Measurements from ENCODE around the gene SPDYE17. TPM values are rescaled to one million over a fixed set of nuclear protein-coding genes. Genes with fewer than 3 reads are reported as not detected.
"Not testable (repeated sequence)": the region's sequence is repeated elsewhere in the genome, so short reads cannot be mapped to it uniquely, and the experiment has no call there.

The SPDYE17 gene
- polyA plus RNA-seq, 3 donors = not detected

- H3K9me3 ChIP-seq (replicated peaks in 1 of 2; ENCODE audit: control insufficient read depth in 1 of 2, insufficient read depth in 1 of 2, low read length in 2 of 2); H3K27me3 ChIP-seq (ENCODE audit: control insufficient read depth in 2 of 2, insufficient read depth in 2 of 2, low read length in 2 of 2); H3K79me2 ChIP-seq (ENCODE audit: insufficient read depth, low read length); H3K27ac ChIP-seq (ENCODE audit: low read depth in 1 of 2, low read length in 2 of 2); H3K36me3 ChIP-seq (replicated peaks in 1 of 2; ENCODE audit: control insufficient read depth in 1 of 2, insufficient read depth in 2 of 2, low read length in 2 of 2); H4K20me1 ChIP-seq (ENCODE audit: insufficient read depth, low read length); H3K9ac ChIP-seq (ENCODE audit: insufficient read depth, low read length, poor library complexity, severe bottlenecking); H3K27me3 Mint-ChIP-seq (ENCODE audit: low read depth in 3 of 3); DNase-seq; H3K4me1 ChIP-seq (ENCODE audit: control insufficient read depth in 1 of 2, insufficient read depth in 2 of 2, low read length in 2 of 2); H2AFZ ChIP-seq (ENCODE audit: insufficient read depth, low read depth, low read length, poor library complexity, severe bottlenecking); intact Hi-C loops (cut with micrococcal nuclease); H3K4me3 Mint-ChIP-seq; H3K4me1 Mint-ChIP-seq; H3K9me3 Mint-ChIP-seq; H3K27ac Mint-ChIP-seq; H3K4me2 ChIP-seq (replicated peaks; ENCODE audit: extremely low read depth, low read length, poor library complexity, severe bottlenecking); H3K4me3 ChIP-seq (replicated peaks in 1 of 3; ENCODE audit: low read depth in 2 of 3, low read length in 3 of 3): not testable (repeated sequence)
- H3K36me3 Mint-ChIP-seq = peaks cover 1 to 17% of the 10 kb centered on the region in 2 donors
- WGBS (ENCODE audit: insufficient coverage) = no CpG with 5 or more reads among the region's 5 CpGs
These were observed 44.9 kb upstream of the SPDYE17 start for GRCh38 chr7:77077060-77077459.

GRCh38 chr7:77074786-77075396 lies 42.7 kb upstream of the SPDYE17 start:
- H3K9me3 Mint-ChIP-seq; H3K4me3 Mint-ChIP-seq; H3K9me3 ChIP-seq (replicated peaks in 1 of 2; ENCODE audit: control insufficient read depth in 1 of 2, insufficient read depth in 1 of 2, low read length in 2 of 2); H3K27me3 Mint-ChIP-seq (ENCODE audit: low read depth in 3 of 3); H3K4me3 ChIP-seq (replicated peaks in 1 of 3; ENCODE audit: low read depth in 2 of 3, low read length in 3 of 3); H3K4me1 Mint-ChIP-seq; H3K4me1 ChIP-seq (ENCODE audit: control insufficient read depth in 1 of 2, insufficient read depth in 2 of 2, low read length in 2 of 2); H3K4me2 ChIP-seq (replicated peaks; ENCODE audit: extremely low read depth, low read length, poor library complexity, severe bottlenecking); H3K27me3 ChIP-seq (ENCODE audit: control insufficient read depth in 2 of 2, insufficient read depth in 2 of 2, low read length in 2 of 2); H3K27ac Mint-ChIP-seq; H3K27ac ChIP-seq (ENCODE audit: low read depth in 1 of 2, low read length in 2 of 2); H3K36me3 ChIP-seq (replicated peaks in 1 of 2; ENCODE audit: control insufficient read depth in 1 of 2, insufficient read depth in 2 of 2, low read length in 2 of 2); H3K79me2 ChIP-seq (ENCODE audit: insufficient read depth, low read length); H2AFZ ChIP-seq (ENCODE audit: insufficient read depth, low read depth, low read length, poor library complexity, severe bottlenecking); DNase-seq; H4K20me1 ChIP-seq (ENCODE audit: insufficient read depth, low read length); intact Hi-C loops (cut with micrococcal nuclease); H3K9ac ChIP-seq (ENCODE audit: insufficient read depth, low read length, poor library complexity, severe bottlenecking): not testable (repeated sequence)
- WGBS (ENCODE audit: insufficient coverage) = no CpG with 5 or more reads among the region's 6 CpGs
- peaks cover 20 to 28% of the 10 kb centered on the region in 2 donors for H3K36me3 Mint-ChIP-seq

- DNase-seq = not testable (repeated sequence)
These were observed 38.9 kb upstream of the SPDYE17 start for GRCh38 chr7:77071108-77071507.

GRCh38 chr7:77065869-77066268 lies 33.7 kb upstream of the SPDYE17 start:
- H4K20me1 ChIP-seq (ENCODE audit: insufficient read depth, low read length); H3K27ac Mint-ChIP-seq; H3K79me2 ChIP-seq (ENCODE audit: insufficient read depth, low read length); DNase-seq; H3K36me3 ChIP-seq (replicated peaks in 1 of 2; ENCODE audit: control insufficient read depth in 1 of 2, insufficient read depth in 2 of 2, low read length in 2 of 2); H2AFZ ChIP-seq (ENCODE audit: insufficient read depth, low read depth, low read length, poor library complexity, severe bottlenecking); H3K27me3 ChIP-seq (ENCODE audit: control insufficient read depth in 2 of 2, insufficient read depth in 2 of 2, low read length in 2 of 2); H3K4me1 Mint-ChIP-seq; intact Hi-C loops (cut with micrococcal nuclease); H3K4me2 ChIP-seq (replicated peaks; ENCODE audit: extremely low read depth, low read length, poor library complexity, severe bottlenecking); H3K9me3 ChIP-seq (replicated peaks in 1 of 2; ENCODE audit: control insufficient read depth in 1 of 2, insufficient read depth in 1 of 2, low read length in 2 of 2); H3K27ac ChIP-seq (ENCODE audit: low read depth in 1 of 2, low read length in 2 of 2); H3K4me1 ChIP-seq (ENCODE audit: control insufficient read depth in 1 of 2, insufficient read depth in 2 of 2, low read length in 2 of 2); H3K9ac ChIP-seq (ENCODE audit: insufficient read depth, low read length, poor library complexity, severe bottlenecking); H3K9me3 Mint-ChIP-seq; H3K4me3 Mint-ChIP-seq; H3K27me3 Mint-ChIP-seq (ENCODE audit: low read depth in 3 of 3); H3K4me3 ChIP-seq (replicated peaks in 1 of 3; ENCODE audit: low read depth in 2 of 3, low read length in 3 of 3): not testable (repeated sequence)
- peaks cover 21 to 22% of the 10 kb centered on the region in 2 donors for H3K36me3 Mint-ChIP-seq
- 96% methylated on average over 4 of the region's 7 CpGs for WGBS (ENCODE audit: insufficient coverage)

More at GRCh38 chr7:77071108-77071507, 38.9 kb upstream of the SPDYE17 start:
- H3K9me3 ChIP-seq (replicated peaks in 1 of 2; ENCODE audit: control insufficient read depth in 1 of 2, insufficient read depth in 1 of 2, low read length in 2 of 2); H3K27me3 ChIP-seq (ENCODE audit: control insufficient read depth in 2 of 2, insufficient read depth in 2 of 2, low read length in 2 of 2); H3K4me3 ChIP-seq (replicated peaks in 1 of 3; ENCODE audit: low read depth in 2 of 3, low read length in 3 of 3); H3K4me1 ChIP-seq (ENCODE audit: control insufficient read depth in 1 of 2, insufficient read depth in 2 of 2, low read length in 2 of 2); H3K36me3 ChIP-seq (replicated peaks in 1 of 2; ENCODE audit: control insufficient read depth in 1 of 2, insufficient read depth in 2 of 2, low read length in 2 of 2); H3K27ac Mint-ChIP-seq; intact Hi-C loops (cut with micrococcal nuclease); H3K27me3 Mint-ChIP-seq (ENCODE audit: low read depth in 3 of 3); H2AFZ ChIP-seq (ENCODE audit: insufficient read depth, low read depth, low read length, poor library complexity, severe bottlenecking); H3K79me2 ChIP-seq (ENCODE audit: insufficient read depth, low read length); H3K4me2 ChIP-seq (replicated peaks; ENCODE audit: extremely low read depth, low read length, poor library complexity, severe bottlenecking); H3K9me3 Mint-ChIP-seq; H3K4me1 Mint-ChIP-seq; H3K27ac ChIP-seq (ENCODE audit: low read depth in 1 of 2, low read length in 2 of 2); H3K9ac ChIP-seq (ENCODE audit: insufficient read depth, low read length, poor library complexity, severe bottlenecking); H3K4me3 Mint-ChIP-seq; H4K20me1 ChIP-seq (ENCODE audit: insufficient read depth, low read length): not testable (repeated sequence)
- peaks cover 25 to 31% of the 10 kb centered on the region in 2 donors for H3K36me3 Mint-ChIP-seq
- WGBS (ENCODE audit: insufficient coverage) = 100% methylated on average over 3 of the region's 6 CpGs

Data from CD14-positive monocyte (primary cell).